ENCODE measurements around the gene TNS3. TPM values are rescaled to one million over a fixed set of nuclear protein-coding genes. Genes with fewer than 3 reads are reported as not detected.

Gene TNS3
- total RNA-seq = 74.0 and 99.2 TPM in 2 replicates

DNA sequence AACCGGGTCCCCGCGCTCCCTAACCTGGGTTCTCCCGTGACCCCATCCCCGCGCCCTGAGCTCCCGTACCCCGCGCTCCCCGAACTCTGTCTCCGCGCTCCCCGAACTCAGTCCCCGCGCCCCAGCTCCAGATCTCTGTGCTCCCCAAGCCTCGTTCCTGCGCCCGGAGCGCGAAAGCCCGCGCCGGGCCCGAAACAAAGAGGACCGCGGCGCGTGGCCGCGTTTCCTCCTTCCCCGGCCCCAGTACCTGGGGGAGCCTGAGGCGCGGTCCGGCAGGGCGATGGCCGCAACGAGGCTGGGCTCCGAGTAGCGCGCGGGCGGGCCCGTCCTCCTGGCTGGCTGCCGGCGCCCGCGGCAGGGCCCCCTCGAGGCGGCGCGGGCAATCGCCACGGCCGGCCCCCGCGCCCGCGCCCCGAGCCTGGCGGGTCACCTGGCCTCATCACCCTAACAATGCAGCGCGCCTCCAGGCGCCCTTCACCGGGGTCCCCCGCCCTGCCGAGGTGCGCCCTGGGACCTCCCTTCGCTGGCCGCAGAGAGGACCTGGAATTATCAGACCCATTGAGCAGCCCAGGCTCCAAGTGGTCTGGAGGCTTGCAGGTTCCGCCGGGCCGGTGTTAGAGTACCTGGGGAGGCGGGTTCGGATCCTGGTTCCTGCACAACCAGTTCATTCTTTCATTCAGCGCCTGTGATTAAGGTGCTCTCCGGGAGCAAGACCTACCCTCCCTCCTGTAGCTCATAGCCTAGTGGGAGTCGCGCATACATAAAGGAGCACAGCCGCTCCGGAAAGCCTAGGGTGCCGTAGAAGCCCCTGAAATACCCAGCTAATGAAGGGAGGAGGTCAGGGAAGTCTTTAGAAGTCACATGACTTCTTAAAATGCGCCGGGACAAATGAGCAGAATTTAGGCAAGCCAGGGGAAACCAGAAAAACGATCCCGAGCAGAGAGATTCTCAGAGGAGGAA lies at the start of gene TNS3:
Gene TNS3, minus strand, starts transcription at position 308 of the 960 bp plus-strand sequence. CDS start 142,475 bp downstream, outside the sequence.

Measured in smooth muscle cell of the pulmonary artery (primary cell).